Right lobe of liver (tissue), 4 donors: ENCODE results near the gene LIMCH1.

Source experiments
- POLR2A ChIP-seq: fragments of 450-650 bp; IDR thresholded peaks from one replicate; pipeline ENCODE4 v1.6.1; 2017; ENCODE audit warnings: antibody characterized with exemption, mild to moderate bottlenecking
- TF ChIP-seq, protein P1 (sequence below), 4 donors: fragments of 200-600 bp in 3 of 4; fragments of 450-650 bp in 1 of 4; IDR thresholded peaks; one replicate each; pipeline versions ENCODE4 v1.5.1 to v1.8.0; 2016 to 2022; ENCODE audit warnings: antibody characterized with exemption in 4 of 4, mild to moderate bottlenecking in 2 of 4
- donor health status: DM: no; HTN: no; CAD: no.
- donor health status: DM: no; HTN: no; CAD: no.
- donor health status: DM: no; HTN: yes; CAD: no.

DNA sequence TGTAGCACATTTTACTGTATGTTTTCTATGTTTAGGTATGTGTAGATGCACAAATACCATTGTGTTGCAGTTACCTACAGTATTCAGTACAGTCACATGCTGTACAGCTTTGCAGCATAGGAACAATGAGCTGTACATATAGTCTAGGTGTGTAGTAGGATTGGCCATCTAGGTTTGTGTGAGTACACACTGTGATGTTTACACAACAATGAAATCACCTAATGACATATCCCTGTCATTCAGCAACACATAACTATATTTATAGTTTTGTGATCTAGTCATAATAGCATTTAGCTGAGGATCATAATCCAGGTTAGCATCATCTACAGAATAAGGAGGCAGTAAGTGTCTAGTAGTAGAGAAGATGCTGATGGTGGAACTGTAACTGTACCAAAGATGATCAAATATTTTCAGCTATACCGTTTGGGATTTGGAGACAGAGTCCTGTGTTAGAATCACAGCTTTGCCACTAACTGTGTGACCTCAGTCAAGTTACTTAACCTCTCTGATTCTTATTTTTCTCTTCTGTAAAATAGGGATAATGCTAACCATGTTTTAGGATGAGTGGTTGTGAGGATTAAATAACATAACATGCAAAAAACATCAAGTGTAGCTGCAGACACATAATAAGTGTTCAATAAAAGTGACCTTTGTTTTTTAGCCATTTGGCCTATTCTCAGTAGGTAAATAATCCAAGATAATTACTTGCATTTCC is 73.3 kb downstream of the LIMCH1 start:
- TF ChIP-seq, protein P1, sequence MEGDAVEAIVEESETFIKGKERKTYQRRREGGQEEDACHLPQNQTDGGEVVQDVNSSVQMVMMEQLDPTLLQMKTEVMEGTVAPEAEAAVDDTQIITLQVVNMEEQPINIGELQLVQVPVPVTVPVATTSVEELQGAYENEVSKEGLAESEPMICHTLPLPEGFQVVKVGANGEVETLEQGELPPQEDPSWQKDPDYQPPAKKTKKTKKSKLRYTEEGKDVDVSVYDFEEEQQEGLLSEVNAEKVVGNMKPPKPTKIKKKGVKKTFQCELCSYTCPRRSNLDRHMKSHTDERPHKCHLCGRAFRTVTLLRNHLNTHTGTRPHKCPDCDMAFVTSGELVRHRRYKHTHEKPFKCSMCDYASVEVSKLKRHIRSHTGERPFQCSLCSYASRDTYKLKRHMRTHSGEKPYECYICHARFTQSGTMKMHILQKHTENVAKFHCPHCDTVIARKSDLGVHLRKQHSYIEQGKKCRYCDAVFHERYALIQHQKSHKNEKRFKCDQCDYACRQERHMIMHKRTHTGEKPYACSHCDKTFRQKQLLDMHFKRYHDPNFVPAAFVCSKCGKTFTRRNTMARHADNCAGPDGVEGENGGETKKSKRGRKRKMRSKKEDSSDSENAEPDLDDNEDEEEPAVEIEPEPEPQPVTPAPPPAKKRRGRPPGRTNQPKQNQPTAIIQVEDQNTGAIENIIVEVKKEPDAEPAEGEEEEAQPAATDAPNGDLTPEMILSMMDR (IDR thresholded peaks at IDR 0.05): no peak
- TF ChIP-seq POLR2A: no peak
